Loucy (cell line): ENCODE measurements around the gene SAP30BP.

ENCODE experiments used
- H2AFZ ChIP-seq: fragments of 200-600 bp; sonication (generic); 2 replicates; pipeline ENCODE4 v1.6.0; 2016; ENCODE audit warnings: antibody characterized with exemption, mild to moderate bottlenecking, low read length, moderate library complexity
- H3F3A ChIP-seq: fragments of 200-600 bp; 2 replicates; pipeline ENCODE4 v1.6.0; 2016; ENCODE audit warnings: antibody characterized with exemption, low read depth, mild to moderate bottlenecking
- H3K27me3 ChIP-seq: fragments of 200-600 bp; sonication (generic); 2 replicates; pipeline ENCODE4 v1.6.1; 2014; ENCODE audit warnings: low read length, mild to moderate bottlenecking; ENCODE audit not compliant: insufficient read depth, poor library complexity, severe bottlenecking
- H3K36me3 ChIP-seq: fragments of 200-600 bp; sonication (generic); 2 replicates; pipeline ENCODE4 v1.6.1; 2016; ENCODE audit warnings: low read length; ENCODE audit not compliant: insufficient read depth
- H3K4me1 ChIP-seq: fragments of 200-600 bp; sonication (generic); 2 replicates; pipeline ENCODE4 v1.5.1; 2014; ENCODE audit warnings: low read length, mild to moderate bottlenecking; ENCODE audit not compliant: insufficient read depth, poor library complexity, severe bottlenecking
- H3K4me2 ChIP-seq: fragments of 200-600 bp; sonication (generic); 2 replicates; pipeline ENCODE4 v1.6.0; 2014; ENCODE audit warnings: antibody characterized with exemption, low read length, low read depth, mild to moderate bottlenecking; ENCODE audit not compliant: poor library complexity, severe bottlenecking
- H3K4me3 ChIP-seq: fragments of 200-600 bp; sonication (generic); 2 replicates; pipeline ENCODE4 v1.5.1; 2014; ENCODE audit warnings: low read length, mild to moderate bottlenecking, mixed read lengths; ENCODE audit not compliant: poor library complexity, severe bottlenecking
- H3K79me2 ChIP-seq: fragments of 200-600 bp; sonication (generic); 2 replicates; pipeline ENCODE4 v1.6.1; 2014; ENCODE audit warnings: low read length; ENCODE audit not compliant: insufficient read depth
- H3K9ac ChIP-seq: fragments of 200-600 bp; sonication (generic); 2 replicates; pipeline ENCODE4 v1.6.0; 2014; ENCODE audit warnings: mild to moderate bottlenecking, low read depth, low read length, moderate library complexity; ENCODE audit not compliant: poor library complexity, severe bottlenecking
- H3K9me2 ChIP-seq: fragments of 200-600 bp; sonication (generic); replicated peaks from 2 replicates; pipeline ENCODE4 v1.6.1; 2016; ENCODE audit warnings: low read depth, low read length, mixed read lengths
- H3K9me3 ChIP-seq: fragments of 200-600 bp; sonication (generic); 2 replicates; pipeline ENCODE4 v1.6.1; 2014; ENCODE audit warnings: mild to moderate bottlenecking, antibody characterized with exemption, low read length, low read depth; ENCODE audit not compliant: insufficient read depth
- H4K20me1 ChIP-seq: fragments of 200-600 bp; sonication (generic); 2 replicates; pipeline ENCODE4 v1.6.0; 2014; ENCODE audit warnings: antibody characterized with exemption, low read length, mild to moderate bottlenecking; ENCODE audit not compliant: insufficient read depth, poor library complexity, severe bottlenecking
- EZH2phosphoT487 ChIP-seq: fragments of 200-600 bp; IDR thresholded peaks from 2 replicates; pipeline ENCODE4 v1.6.1; 2018; ENCODE audit warnings: antibody characterized with exemption, mild to moderate bottlenecking, moderate library complexity, borderline replicate concordance
- TF ChIP-seq, protein P1 (sequence below): fragments of 200-600 bp; sonication (generic); conservative IDR thresholded peaks from 2 replicates; pipeline ENCODE4 v1.5.1; 2014; ENCODE audit warnings: mild to moderate bottlenecking, antibody characterized with exemption, low read length

The SAP30BP gene

GRCh38 chr17:75668489-75668888 is 1.4 kb downstream of the SAP30BP start:
- H2AFZ ChIP-seq: no peak overlapping the region
- no peaks in the 10 kb centered on the region for H3K9me3 ChIP-seq
- H3K79me2 ChIP-seq: peaks cover 70% of the 10 kb centered on the region
- H3K4me3 ChIP-seq: peak overlapping the region; percentile 92
- peaks cover 30% of the 10 kb centered on the region; the same call in 1 of the 2 replicates for H3K36me3 ChIP-seq
- H3K27me3 ChIP-seq: no peaks in the 10 kb centered on the region
- peaks cover 14% of the 10 kb centered on the region for H4K20me1 ChIP-seq
- H3K9ac ChIP-seq: peak overlapping the region; percentile 86
- no peak for TF ChIP-seq EZH2phosphoT487
- TF ChIP-seq, protein P1, sequence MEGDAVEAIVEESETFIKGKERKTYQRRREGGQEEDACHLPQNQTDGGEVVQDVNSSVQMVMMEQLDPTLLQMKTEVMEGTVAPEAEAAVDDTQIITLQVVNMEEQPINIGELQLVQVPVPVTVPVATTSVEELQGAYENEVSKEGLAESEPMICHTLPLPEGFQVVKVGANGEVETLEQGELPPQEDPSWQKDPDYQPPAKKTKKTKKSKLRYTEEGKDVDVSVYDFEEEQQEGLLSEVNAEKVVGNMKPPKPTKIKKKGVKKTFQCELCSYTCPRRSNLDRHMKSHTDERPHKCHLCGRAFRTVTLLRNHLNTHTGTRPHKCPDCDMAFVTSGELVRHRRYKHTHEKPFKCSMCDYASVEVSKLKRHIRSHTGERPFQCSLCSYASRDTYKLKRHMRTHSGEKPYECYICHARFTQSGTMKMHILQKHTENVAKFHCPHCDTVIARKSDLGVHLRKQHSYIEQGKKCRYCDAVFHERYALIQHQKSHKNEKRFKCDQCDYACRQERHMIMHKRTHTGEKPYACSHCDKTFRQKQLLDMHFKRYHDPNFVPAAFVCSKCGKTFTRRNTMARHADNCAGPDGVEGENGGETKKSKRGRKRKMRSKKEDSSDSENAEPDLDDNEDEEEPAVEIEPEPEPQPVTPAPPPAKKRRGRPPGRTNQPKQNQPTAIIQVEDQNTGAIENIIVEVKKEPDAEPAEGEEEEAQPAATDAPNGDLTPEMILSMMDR: no peak
- H3F3A ChIP-seq: no peaks in the 10 kb centered on the region
- H3K4me1 ChIP-seq: peaks cover 35% of the 10 kb centered on the region
- H3K9me2 ChIP-seq: no peaks in the 10 kb centered on the region
- H3K4me2 ChIP-seq: peak overlapping the region; percentile 99

DNA sequence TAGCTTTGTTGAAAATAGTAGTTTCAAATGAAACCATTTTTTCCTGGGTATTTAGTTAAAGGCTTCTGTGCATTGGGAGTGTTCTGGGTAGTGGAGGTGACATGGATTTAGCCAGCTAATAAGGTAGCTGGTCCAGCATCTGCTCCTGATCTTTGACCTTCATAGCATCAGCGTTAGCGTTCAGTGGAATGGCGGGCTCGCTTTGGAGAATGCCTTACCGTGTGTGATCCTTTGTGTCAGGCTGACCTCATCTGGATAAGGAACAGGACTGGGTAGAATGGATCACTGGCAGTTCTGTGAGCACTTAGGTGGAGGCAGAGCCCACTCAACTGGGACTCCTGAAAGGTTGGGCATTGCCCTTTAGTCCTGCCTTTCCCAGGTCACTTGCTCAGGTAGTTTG is 3.7 kb downstream of the SAP30BP start:
- H3K4me2 ChIP-seq: peak overlapping the region; percentile 99
- TF ChIP-seq, protein P1: no peak
- no peak for TF ChIP-seq EZH2phosphoT487
- H3K9me2 ChIP-seq: no peaks in the 10 kb centered on the region
- H3K9ac ChIP-seq: no peak overlapping the region
- peaks cover 35% of the 10 kb centered on the region for H3K36me3 ChIP-seq
- no peaks in the 10 kb centered on the region for H3F3A ChIP-seq
- H3K4me3 ChIP-seq: peak overlapping the region; percentile 8
- no peaks in the 10 kb centered on the region for H3K9me3 ChIP-seq
- H3K79me2 ChIP-seq: peaks cover 70% of the 10 kb centered on the region
- H2AFZ ChIP-seq: no peak overlapping the region
- peaks cover 14% of the 10 kb centered on the region for H4K20me1 ChIP-seq
- no peaks in the 10 kb centered on the region for H3K27me3 ChIP-seq
- H3K4me1 ChIP-seq: peaks cover 30% of the 10 kb centered on the region

- TF ChIP-seq, protein P1: no peak
- no peak for TF ChIP-seq EZH2phosphoT487
- no peaks in the 10 kb centered on the region for H3F3A ChIP-seq
- H3K36me3 ChIP-seq: peaks cover 35% of the 10 kb centered on the region
These were observed 4.9 kb downstream of the SAP30BP start for GRCh38 chr17:75672011-75672410.

More at GRCh38 chr17:75672011-75672410, 4.9 kb downstream of the SAP30BP start:
- Histone ChIP-seq H3K4me2 (no peak overlapping the region), H3K27me3 (no peaks in the 10 kb centered on the region), H3K4me3 (no peak overlapping the region), H3K9me3 (no peaks in the 10 kb centered on the region), H2AFZ (no peak overlapping the region), H3K79me2 (peaks cover 64% of the 10 kb centered on the region), H3K4me1 (peaks cover 23% of the 10 kb centered on the region), H3K9ac (no peak overlapping the region), H4K20me1 (peaks cover 14% of the 10 kb centered on the region), H3K9me2 (no peaks in the 10 kb centered on the region)
